Measurements from ENCODE around the gene RPP38.

RPP38 gene

GRCh38 chr10:15124908-15125307 lies 27.8 kb downstream of the RPP38 start:
- H2AFZ ChIP-seq (ENCODE audit: low read depth, low read length): no peak overlapping the region
- no peak overlapping the region for H3K9ac ChIP-seq (ENCODE audit: low read depth, low read length)
- no peaks in the 10 kb centered on the region for H3K9me3 ChIP-seq (ENCODE audit: insufficient read depth, low read length, severe bottlenecking)
- no peaks in the 10 kb centered on the region for H3K4me1 ChIP-seq (ENCODE audit: insufficient read depth, low read length)
- H3K4me3 ChIP-seq (ENCODE audit: low read depth in 1 of 2, low read length in 2 of 2): no peak overlapping the region
- H4K20me1 ChIP-seq (ENCODE audit: insufficient read depth, low read length): no peaks in the 10 kb centered on the region
- no peaks in the 10 kb centered on the region for H3K27me3 ChIP-seq (ENCODE audit: insufficient read depth, low read length, poor library complexity)
- no peak overlapping the region for H3K27ac ChIP-seq (ENCODE audit: low read length)
- H3K79me2 ChIP-seq (ENCODE audit: insufficient read depth, low read length): no peaks in the 10 kb centered on the region
- H3K4me2 ChIP-seq (ENCODE audit: insufficient read depth, low read length): no peak overlapping the region
- ATAC-seq (ENCODE audit: insufficient read depth, low read depth) (no peak), DNase-seq (no peak)
- no peak for TF ChIP-seq EZH2 (IDR thresholded peaks at IDR 0.05; ENCODE audit: borderline replicate concordance, low read depth, low read length, severe bottlenecking)
- no peak for TF ChIP-seq CTCF (IDR thresholded peaks at IDR 0.05; ENCODE audit: borderline replicate concordance, extremely low read depth, low read length, poor library complexity, severe bottlenecking)
- H3K36me3 ChIP-seq (ENCODE audit: insufficient read depth, low read length): peaks cover 62% of the 10 kb centered on the region

- peaks cover 69% of the 10 kb centered on the region for H3K36me3 ChIP-seq (ENCODE audit: insufficient read depth, low read length)
- no peaks in the 10 kb centered on the region for H3K4me1 ChIP-seq (ENCODE audit: insufficient read depth, low read length)
- no peaks in the 10 kb centered on the region for H3K27me3 ChIP-seq (ENCODE audit: insufficient read depth, low read length, poor library complexity)
- no peaks in the 10 kb centered on the region for H4K20me1 ChIP-seq (ENCODE audit: insufficient read depth, low read length)
- no peak overlapping the region for H2AFZ ChIP-seq (ENCODE audit: low read depth, low read length)
- no peak for DNase-seq
- H3K4me2 ChIP-seq (ENCODE audit: insufficient read depth, low read length): no peak overlapping the region
- ATAC-seq (ENCODE audit: insufficient read depth, low read depth): no peak
- no peak overlapping the region for H3K4me3 ChIP-seq (ENCODE audit: low read depth in 1 of 2, low read length in 2 of 2)
- no peak for TF ChIP-seq CTCF (IDR thresholded peaks at IDR 0.05; ENCODE audit: borderline replicate concordance, extremely low read depth, low read length, poor library complexity, severe bottlenecking)
- TF ChIP-seq EZH2 (IDR thresholded peaks at IDR 0.05; ENCODE audit: borderline replicate concordance, low read depth, low read length, severe bottlenecking): no peak
- no peaks in the 10 kb centered on the region for H3K9me3 ChIP-seq (ENCODE audit: insufficient read depth, low read length, severe bottlenecking)
- no peak overlapping the region for H3K9ac ChIP-seq (ENCODE audit: low read depth, low read length)
- H3K79me2 ChIP-seq (ENCODE audit: insufficient read depth, low read length): no peaks in the 10 kb centered on the region
- H3K27ac ChIP-seq (ENCODE audit: low read length): no peak overlapping the region
These were observed 34.2 kb downstream of the RPP38 start for GRCh38 chr10:15131330-15131729.

- Histone ChIP-seq H2AFZ (ENCODE audit: low read depth, low read length) (no peak overlapping the region), H3K4me3 (ENCODE audit: low read depth in 1 of 2, low read length in 2 of 2) (no peak overlapping the region), H3K79me2 (ENCODE audit: insufficient read depth, low read length) (peaks cover 5% of the 10 kb centered on the region), H3K9me3 (ENCODE audit: insufficient read depth, low read length, severe bottlenecking) (no peaks in the 10 kb centered on the region), H3K27me3 (ENCODE audit: insufficient read depth, low read length, poor library complexity) (no peaks in the 10 kb centered on the region), H3K4me2 (ENCODE audit: insufficient read depth, low read length) (no peak overlapping the region), H3K4me1 (ENCODE audit: insufficient read depth, low read length) (peaks cover 16% of the 10 kb centered on the region), H3K36me3 (ENCODE audit: insufficient read depth, low read length) (peaks cover 50% of the 10 kb centered on the region), H4K20me1 (ENCODE audit: insufficient read depth, low read length) (no peaks in the 10 kb centered on the region), H3K9ac (ENCODE audit: low read depth, low read length) (no peak overlapping the region), H3K27ac (ENCODE audit: low read length) (no peak overlapping the region)
- DNase-seq (no peak), ATAC-seq (ENCODE audit: insufficient read depth, low read depth) (no peak)
- no peak for TF ChIP-seq CTCF (IDR thresholded peaks at IDR 0.05; ENCODE audit: borderline replicate concordance, extremely low read depth, low read length, poor library complexity, severe bottlenecking)
- no peak for TF ChIP-seq EZH2 (IDR thresholded peaks at IDR 0.05; ENCODE audit: borderline replicate concordance, low read depth, low read length, severe bottlenecking)
These were observed 39.2 kb downstream of the RPP38 start for GRCh38 chr10:15136129-15137035.
